ENCODE results near the gene MRPL50.

The MRPL50 gene

GRCh38 chr9:101352892-101353463, 45.4 kb downstream of the MRPL50 start:
- H3K4me3 ChIP-seq (ENCODE audit: low read depth in 1 of 2, low read length in 1 of 2): no peak overlapping the region
- no peaks in the 10 kb centered on the region for H3K9me3 ChIP-seq
- no peaks in the 10 kb centered on the region for H3K4me1 ChIP-seq (ENCODE audit: control insufficient read depth in 1 of 2, insufficient read depth in 1 of 2, low read depth in 1 of 2, low read length in 1 of 2)
- no peak overlapping the region for H3K27ac ChIP-seq
- H3K36me3 ChIP-seq: no peaks in the 10 kb centered on the region
- H3K27me3 ChIP-seq: no peaks in the 10 kb centered on the region
- TF ChIP-seq CTCF (IDR thresholded peaks at IDR 0.05): no peak

GRCh38 chr9:101350285-101350684, 48.1 kb downstream of the MRPL50 start:
- Histone ChIP-seq H3K4me1 (ENCODE audit: control insufficient read depth in 1 of 2, insufficient read depth in 1 of 2, low read depth in 1 of 2, low read length in 1 of 2) (no peaks in the 10 kb centered on the region), H3K27ac (no peak overlapping the region), H3K27me3 (no peaks in the 10 kb centered on the region), H3K4me3 (ENCODE audit: low read depth in 1 of 2, low read length in 1 of 2) (no peak overlapping the region), H3K9me3 (no peaks in the 10 kb centered on the region), H3K36me3 (no peaks in the 10 kb centered on the region)
- TF ChIP-seq CTCF (IDR thresholded peaks at IDR 0.05): no peak

- no peaks in the 10 kb centered on the region for H3K9me3 ChIP-seq
- TF ChIP-seq CTCF (IDR thresholded peaks at IDR 0.05): no peak
- no peaks in the 10 kb centered on the region for H3K4me1 ChIP-seq (ENCODE audit: control insufficient read depth in 1 of 2, insufficient read depth in 1 of 2, low read depth in 1 of 2, low read length in 1 of 2)
- H3K4me3 ChIP-seq (ENCODE audit: low read depth in 1 of 2, low read length in 1 of 2): no peak overlapping the region
- H3K36me3 ChIP-seq: no peaks in the 10 kb centered on the region
- no peak overlapping the region for H3K27ac ChIP-seq
- H3K27me3 ChIP-seq: no peaks in the 10 kb centered on the region
Measured at GRCh38 chr9:101342595-101342994, 55.8 kb downstream of the MRPL50 start.

GRCh38 chr9:101341958-101342357, 56.5 kb downstream of the MRPL50 start:
- Histone ChIP-seq H3K36me3 (no peaks in the 10 kb centered on the region), H3K27me3 (no peaks in the 10 kb centered on the region), H3K9me3 (no peaks in the 10 kb centered on the region), H3K4me3 (ENCODE audit: low read depth in 1 of 2, low read length in 1 of 2) (no peak overlapping the region), H3K27ac (no peak overlapping the region), H3K4me1 (ENCODE audit: control insufficient read depth in 1 of 2, insufficient read depth in 1 of 2, low read depth in 1 of 2, low read length in 1 of 2) (no peaks in the 10 kb centered on the region)
- no peak for TF ChIP-seq CTCF (IDR thresholded peaks at IDR 0.05)

All from neutrophil (primary cell).